Activated CD4-positive, CD25-positive, alpha-beta regulatory T cell (primary cell): ENCODE data around the gene DPYD.

Experiments used
- DNase-seq, 4 experiments: peaks; one replicate each; lab custom pipeline; 2025; lab: John Stamatoyannopoulos, UW

DPYD gene

DNA sequence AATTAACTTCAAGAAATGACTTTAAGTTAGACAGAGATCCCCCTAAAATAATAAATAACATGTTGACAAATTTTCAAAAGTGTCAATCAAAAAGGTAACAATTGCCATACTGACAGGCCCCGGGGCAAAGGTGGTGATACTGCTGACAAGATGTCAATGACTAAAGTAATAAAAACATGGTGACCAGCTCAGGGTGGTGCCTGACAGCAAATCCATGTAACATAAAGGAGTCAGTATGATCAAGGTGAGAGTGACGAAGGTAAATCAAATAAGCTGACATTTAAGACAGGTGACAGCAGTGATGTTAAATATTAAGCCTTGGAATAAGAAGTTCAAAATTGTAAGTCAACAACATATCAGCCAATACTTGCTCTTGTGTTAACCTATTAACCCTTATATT is 387.5 kb downstream of the DPYD start:
- no peak for DNase-seq

GRCh38 chr1:97529600-97529999 is 391.2 kb downstream of the DPYD start:
- DNase-seq = no peak

- DNase-seq = no peak
Observed at GRCh38 chr1:97524211-97524610, 396.6 kb downstream of the DPYD start.

DNA sequence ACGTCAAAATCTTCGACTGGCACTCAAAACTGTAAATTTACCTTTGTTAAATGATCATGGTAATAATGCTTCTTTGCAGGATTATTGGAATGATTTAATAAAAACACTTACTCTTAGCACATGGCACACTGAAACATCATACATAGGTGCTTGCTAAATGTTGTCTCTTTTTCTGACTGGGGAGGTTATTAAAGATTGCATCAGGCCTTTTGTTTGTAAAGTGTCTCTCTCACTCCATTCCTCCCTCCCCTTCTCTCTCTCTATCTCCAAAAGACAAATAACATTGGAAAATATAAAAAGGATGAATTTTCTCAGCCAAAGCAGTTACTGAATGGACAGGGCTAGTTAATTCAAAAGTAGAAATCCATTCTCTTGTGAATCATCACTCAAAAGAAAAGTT is 404.2 kb downstream of the DPYD start:
- DNase-seq = no peak

DNA sequence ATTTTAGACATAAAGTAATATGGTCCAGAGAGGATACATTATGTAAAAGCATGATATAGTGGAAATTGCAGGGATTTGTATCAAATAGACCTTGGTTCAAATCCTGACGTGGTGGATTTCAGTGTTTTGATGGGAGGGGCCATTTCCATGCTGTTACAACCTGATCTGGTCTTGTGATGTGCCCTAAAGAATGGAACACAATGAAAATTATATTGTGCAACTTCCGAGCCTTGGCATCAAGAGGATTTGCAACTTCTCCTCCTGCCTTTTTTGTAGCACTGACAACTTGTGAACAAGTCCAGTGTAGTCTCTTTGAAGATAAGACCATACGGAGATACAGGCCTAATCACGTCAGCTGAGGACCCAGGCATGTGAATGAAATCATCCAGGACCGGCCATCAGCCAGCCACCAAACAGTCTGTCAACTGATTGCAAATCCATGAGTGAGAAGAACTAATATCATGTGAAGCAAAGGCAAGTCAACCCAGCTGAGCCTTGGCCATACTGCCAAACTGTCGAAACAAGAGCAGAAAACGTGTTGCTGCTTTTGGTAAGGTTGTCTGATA is 412.1 kb downstream of the DPYD start:
- no peak for DNase-seq

DNA sequence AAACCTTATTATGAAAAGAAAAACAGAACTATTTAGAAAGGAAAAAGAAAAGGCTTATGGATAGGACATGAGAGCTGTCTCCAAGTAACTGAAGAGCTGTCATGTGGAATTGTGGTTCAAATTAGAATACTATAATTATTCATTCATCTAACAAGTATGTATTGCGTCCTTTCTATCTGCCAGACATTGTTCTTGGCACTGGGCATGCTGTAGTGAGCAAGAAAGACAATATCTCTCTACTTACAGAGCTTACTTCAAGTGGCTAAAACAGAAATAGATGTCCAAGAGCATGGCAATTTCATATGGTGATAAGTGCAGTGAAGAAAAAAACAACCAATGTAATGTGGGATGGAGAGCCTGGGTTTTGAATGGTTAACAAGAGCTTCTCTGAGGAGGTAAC is 413.0 kb downstream of the DPYD start:
- no peak for DNase-seq

GRCh38 chr1:97506368-97506767 is 414.5 kb downstream of the DPYD start:
- DNase-seq = no peak

DNA sequence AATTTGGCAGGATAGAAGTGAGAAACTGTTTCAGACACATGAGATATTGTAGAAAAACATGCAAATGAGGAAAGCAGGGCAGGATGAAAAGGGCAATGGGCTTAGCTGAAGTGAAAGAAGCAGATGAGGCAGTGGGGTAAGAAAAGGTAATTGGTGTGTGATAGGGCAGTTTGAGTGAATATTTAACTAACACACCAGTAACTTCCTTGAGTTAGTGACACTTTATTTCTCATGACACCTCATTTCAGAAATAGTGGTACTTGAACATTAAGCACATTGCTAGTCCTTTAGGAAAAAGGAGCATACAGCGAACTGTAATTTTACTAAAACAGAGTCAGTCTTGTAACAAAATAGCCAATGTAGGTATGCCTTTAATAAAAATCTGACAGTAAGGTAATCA is 415.0 kb downstream of the DPYD start:
- DNase-seq = no peak

DNA sequence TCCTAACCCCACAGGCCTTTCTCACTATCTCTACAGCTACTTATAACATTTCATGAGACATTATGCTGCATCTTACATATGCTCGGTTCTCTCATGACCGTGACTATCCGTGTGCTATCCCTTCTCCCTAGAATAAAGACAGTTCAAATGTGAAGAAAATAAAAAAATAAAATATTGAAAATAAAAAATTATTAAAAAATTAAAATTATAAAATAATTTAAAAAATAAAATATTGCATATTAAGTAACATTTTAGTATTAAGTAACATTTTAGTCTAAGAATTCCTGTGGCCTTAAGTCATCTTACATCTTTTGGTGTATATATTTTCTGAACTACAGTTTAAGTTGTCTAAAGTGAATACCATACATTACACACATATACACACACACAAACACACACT is 415.5 kb downstream of the DPYD start:
- no peak for DNase-seq

DNA sequence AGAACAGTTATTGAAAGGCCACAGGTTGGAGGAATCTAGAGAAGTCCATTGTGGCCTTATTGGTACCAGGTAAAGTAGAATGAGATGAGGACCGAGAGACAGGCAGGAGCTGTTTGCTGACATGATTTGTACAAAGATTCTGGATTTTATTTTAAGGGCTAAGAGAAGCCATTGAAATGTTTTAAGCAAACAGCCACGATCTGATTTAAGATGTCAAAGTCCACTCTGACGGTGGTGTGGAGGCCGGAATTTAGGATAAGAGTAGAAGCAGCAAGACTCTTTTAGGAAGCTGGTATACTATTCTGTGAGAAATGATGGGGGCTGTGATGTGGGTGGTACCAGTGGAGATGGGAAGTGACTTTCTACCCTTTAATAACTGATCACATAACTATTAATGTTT is 418.5 kb downstream of the DPYD start:
- no peak for DNase-seq

DNA sequence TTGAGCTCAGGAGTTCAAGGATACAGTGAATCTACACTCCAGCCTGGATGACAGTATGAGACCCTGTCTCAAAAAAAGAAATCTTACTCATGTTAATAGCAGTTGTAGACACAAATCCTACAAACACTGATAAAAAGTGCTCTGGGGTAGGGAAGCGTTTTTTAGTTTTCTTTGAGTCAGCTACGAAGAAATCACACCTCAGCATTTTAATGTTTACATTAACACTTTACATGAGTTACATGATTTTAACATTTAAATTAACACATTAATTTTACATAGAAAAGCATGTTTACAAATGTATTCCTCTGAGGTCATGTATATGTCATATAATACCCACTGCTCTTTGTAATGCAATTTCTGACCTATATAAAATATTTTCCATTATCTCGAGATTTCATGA is 419.2 kb downstream of the DPYD start:
- no peak for DNase-seq

DNA sequence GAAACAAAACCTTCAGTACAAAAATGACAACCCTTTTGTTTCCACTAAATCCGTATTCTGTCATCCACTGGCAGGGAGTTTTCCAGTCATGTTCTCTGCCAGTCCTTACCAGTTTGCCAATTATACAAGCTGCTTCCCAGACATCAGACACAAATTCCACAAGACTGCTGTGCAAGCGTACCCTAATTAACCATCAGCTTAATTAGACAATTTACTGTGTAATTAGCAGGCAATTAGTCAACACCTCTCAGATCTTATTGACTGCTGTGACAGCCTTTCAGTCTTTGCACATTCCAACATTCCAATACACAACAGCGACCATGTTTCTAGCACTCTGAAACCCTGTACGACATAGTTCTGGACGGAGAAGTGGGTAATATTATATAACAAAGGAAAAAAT is 420.1 kb downstream of the DPYD start:
- DNase-seq = no peak

DNA sequence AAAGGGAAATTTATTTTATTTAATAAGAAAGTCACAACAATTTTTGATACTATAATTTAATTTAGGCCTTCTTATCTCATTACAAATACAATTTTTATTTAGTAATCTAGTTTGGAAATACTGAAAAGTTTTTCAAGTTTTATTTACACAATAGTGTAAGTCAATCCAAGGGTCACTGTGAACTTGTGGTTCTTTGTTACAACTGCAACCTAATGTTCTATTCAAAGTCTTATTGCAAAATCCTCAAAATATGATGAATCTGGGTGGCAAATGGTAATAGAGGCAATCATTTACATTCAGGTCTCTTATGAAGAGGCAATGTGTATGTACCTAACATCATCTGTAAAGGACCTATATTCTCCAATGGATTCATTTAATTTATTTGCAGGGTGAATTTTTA is 421.2 kb downstream of the DPYD start:
- no peak for DNase-seq

- DNase-seq = no peak
Observed at GRCh38 chr1:97489834-97490233, 431.0 kb downstream of the DPYD start.

- no peak for DNase-seq
Observed at GRCh38 chr1:97488530-97488929, 432.3 kb downstream of the DPYD start.

DNA sequence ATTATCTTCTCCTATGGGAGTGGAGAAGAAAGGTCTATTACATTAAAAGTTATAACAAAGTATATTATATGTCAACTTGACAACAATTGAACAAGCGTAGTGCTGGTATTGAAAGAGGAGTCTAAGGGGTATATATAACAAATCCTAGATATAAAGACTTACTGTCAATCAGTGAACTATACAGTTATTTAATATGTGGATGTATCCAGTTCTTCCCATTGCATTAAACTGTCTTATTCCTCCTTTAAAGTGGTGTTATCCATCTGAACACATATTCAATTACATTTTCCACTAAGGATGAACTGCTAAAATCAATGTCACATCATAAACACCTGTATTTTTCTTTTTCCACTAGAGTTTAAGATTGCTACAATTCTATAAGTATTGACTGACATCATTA is 438.8 kb downstream of the DPYD start:
- DNase-seq = no peak

- DNase-seq = no peak
Observed at GRCh38 chr1:97467445-97467844, 453.4 kb downstream of the DPYD start.

- no peak for DNase-seq
Observed at GRCh38 chr1:97464305-97464704, 456.5 kb downstream of the DPYD start.

GRCh38 chr1:97461782-97462181 is 459.1 kb downstream of the DPYD start:
- no peak for DNase-seq

- DNase-seq = no peak
Observed at GRCh38 chr1:97457446-97458089, 463.3 kb downstream of the DPYD start.

- no peak for DNase-seq
Observed at GRCh38 chr1:97451944-97452343, 468.9 kb downstream of the DPYD start.

GRCh38 chr1:97451046-97451826 is 469.6 kb downstream of the DPYD start:
- DNase-seq = no peak

GRCh38 chr1:97441966-97442365 is 478.9 kb downstream of the DPYD start:
- no peak for DNase-seq

- no peak for DNase-seq
Observed at GRCh38 chr1:97433824-97434177, 487.0 kb downstream of the DPYD start.
